ENCODE measurements around the gene TPSAB1.

DNA sequence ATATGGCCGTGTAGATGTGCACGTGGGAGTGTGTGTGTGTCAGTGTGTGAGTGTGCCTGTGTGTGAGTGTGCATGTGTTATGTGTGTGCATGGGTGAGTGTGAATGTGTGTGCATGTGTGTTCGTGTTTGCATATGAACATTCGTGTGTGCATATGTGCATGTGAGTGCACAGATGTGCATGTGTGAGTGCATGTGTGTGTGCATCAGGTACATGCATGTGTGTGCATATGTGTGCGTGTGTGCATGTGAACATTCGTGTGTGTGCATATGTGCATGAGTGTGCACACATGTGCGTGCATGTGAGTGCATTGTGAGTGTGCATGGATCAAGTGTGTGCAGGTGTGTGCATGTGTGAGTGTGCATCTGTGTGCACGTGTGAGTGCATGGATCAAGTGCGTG is 2.5 kb upstream of the TPSAB1 start:
- TF ChIP-seq, protein P1, sequence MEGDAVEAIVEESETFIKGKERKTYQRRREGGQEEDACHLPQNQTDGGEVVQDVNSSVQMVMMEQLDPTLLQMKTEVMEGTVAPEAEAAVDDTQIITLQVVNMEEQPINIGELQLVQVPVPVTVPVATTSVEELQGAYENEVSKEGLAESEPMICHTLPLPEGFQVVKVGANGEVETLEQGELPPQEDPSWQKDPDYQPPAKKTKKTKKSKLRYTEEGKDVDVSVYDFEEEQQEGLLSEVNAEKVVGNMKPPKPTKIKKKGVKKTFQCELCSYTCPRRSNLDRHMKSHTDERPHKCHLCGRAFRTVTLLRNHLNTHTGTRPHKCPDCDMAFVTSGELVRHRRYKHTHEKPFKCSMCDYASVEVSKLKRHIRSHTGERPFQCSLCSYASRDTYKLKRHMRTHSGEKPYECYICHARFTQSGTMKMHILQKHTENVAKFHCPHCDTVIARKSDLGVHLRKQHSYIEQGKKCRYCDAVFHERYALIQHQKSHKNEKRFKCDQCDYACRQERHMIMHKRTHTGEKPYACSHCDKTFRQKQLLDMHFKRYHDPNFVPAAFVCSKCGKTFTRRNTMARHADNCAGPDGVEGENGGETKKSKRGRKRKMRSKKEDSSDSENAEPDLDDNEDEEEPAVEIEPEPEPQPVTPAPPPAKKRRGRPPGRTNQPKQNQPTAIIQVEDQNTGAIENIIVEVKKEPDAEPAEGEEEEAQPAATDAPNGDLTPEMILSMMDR (IDR thresholded peaks at IDR 0.05), result no peak
- no peak for TF ChIP-seq POLR2A (IDR thresholded peaks at IDR 0.05)
